Stimulated activated CD4-positive, alpha-beta T cell treated with anti-CD3 and anti-CD28 coated beads, Interleukin-4, amount 100 ng/mL, for 4 hours (primary cell): ENCODE data around the gene KLHDC4.

ENCODE experiments used
- DNase-seq, 2 experiments: peaks; one replicate each; pipeline ENCODE4 v3.0.0-alpha.2; 2020

The KLHDC4 gene

GRCh38 chr16:87680272-87680644 is 85.5 kb downstream of the KLHDC4 start:
- no peak for DNase-seq

- no peak for DNase-seq
These were observed 86.1 kb downstream of the KLHDC4 start for GRCh38 chr16:87679593-87680271.

GRCh38 chr16:87678618-87679017 is 87.2 kb downstream of the KLHDC4 start:
- no peak for DNase-seq

- no peak for DNase-seq
These were observed 88.0 kb downstream of the KLHDC4 start for GRCh38 chr16:87677830-87678229.

- no peak for DNase-seq
These were observed 90.6 kb downstream of the KLHDC4 start for GRCh38 chr16:87675111-87675719.

GRCh38 chr16:87674419-87674818 is 91.4 kb downstream of the KLHDC4 start:
- DNase-seq = no peak

- DNase-seq = no peak
These were observed 94.0 kb downstream of the KLHDC4 start for GRCh38 chr16:87671715-87672270.

GRCh38 chr16:87671221-87671620 is 94.6 kb downstream of the KLHDC4 start:
- no peak for DNase-seq

- no peak for DNase-seq
These were observed 96.1 kb downstream of the KLHDC4 start for GRCh38 chr16:87669672-87670071.

GRCh38 chr16:87667946-87668345 is 97.8 kb downstream of the KLHDC4 start:
- no peak for DNase-seq

GRCh38 chr16:87667443-87667842 is 98.3 kb downstream of the KLHDC4 start:
- no peak for DNase-seq

GRCh38 chr16:87666919-87667318 is 98.9 kb downstream of the KLHDC4 start:
- DNase-seq = no peak

GRCh38 chr16:87665193-87665592 is 100.6 kb downstream of the KLHDC4 start:
- no peak for DNase-seq

- DNase-seq = no peak
These were observed 101.0 kb downstream of the KLHDC4 start for GRCh38 chr16:87664792-87665191.

- DNase-seq = no peak
These were observed 103.3 kb downstream of the KLHDC4 start for GRCh38 chr16:87662254-87663204.

- peak; percentile 2 to 7 for DNase-seq
These were observed 104.2 kb downstream of the KLHDC4 start for GRCh38 chr16:87661561-87661960.

GRCh38 chr16:87658564-87659225 is 107.1 kb downstream of the KLHDC4 start:
- DNase-seq = no peak
